HUES6 (cell line): ENCODE results near the gene MSANTD2.

Experiments
- H3K27ac ChIP-seq: 2 replicates; pipeline ENCODE4 v1.7.0; 2013; ENCODE audit warnings: low read depth, mild to moderate bottlenecking, low read length, inconsistent platforms
- H3K27me3 ChIP-seq: 2 replicates; pipeline ENCODE4 v1.6.1; 2013; ENCODE audit warnings: low read length; ENCODE audit not compliant: control insufficient read depth, insufficient read depth
- H3K36me3 ChIP-seq: 2 replicates; pipeline ENCODE4 v1.6.1; 2013; ENCODE audit warnings: low read length; ENCODE audit not compliant: control insufficient read depth, insufficient read depth
- H3K4me1 ChIP-seq: 2 replicates; pipeline ENCODE4 v1.6.1; 2013; ENCODE audit warnings: low read length; ENCODE audit not compliant: control insufficient read depth, insufficient read depth
- H3K4me3 ChIP-seq: 2 replicates; pipeline ENCODE4 v1.5.1; 2013; ENCODE audit warnings: low read depth, low read length
- H3K9ac ChIP-seq: one replicate; pipeline ENCODE4 v1.6.1; 2013; ENCODE audit warnings: mild to moderate bottlenecking, low read length
- H3K9me3 ChIP-seq: 2 replicates; pipeline ENCODE4 v1.6.1; 2013; ENCODE audit warnings: low read depth, low read length; ENCODE audit not compliant: control insufficient read depth, insufficient read depth

The MSANTD2 gene

DNA sequence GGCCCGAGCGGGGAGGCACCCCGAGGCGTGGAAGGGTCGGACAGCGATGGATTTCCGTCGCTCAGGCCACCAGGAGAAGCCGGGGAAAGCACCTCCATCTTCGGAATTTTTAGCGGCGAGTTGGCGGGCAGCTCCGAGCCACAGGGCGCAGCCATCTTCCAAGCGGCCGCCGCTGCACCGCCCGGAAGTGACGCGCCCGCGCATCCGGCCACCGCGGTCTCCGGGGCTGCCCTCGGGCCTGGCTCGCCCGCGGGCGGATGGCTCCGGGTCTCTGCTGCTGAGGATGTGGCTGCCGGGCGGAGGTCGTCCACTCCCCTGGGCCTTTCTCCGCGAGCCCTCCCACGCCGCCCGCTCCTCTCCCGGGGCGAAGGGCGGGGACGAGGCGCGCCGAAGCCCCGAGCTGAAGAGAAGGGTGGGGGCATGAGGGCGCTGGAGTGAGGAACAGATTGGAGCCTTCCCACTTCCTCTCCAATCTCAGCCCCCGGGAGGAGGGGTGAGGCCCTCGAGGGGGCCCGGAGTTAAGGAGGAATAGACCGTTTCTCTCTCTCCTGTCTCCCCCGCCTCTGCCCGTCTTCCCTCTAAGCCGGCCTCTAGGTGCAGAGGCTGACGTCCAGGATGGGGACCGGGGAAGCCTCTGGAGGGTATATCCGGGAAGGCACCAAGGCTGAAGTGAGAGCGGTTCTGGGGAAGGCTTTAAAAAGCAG lies at the start of gene MSANTD2:
Gene MSANTD2 (minus strand): TSS at position 181 of the 704 bp plus-strand sequence. CDS start 26 bp downstream, at position 155.
- peaks cover 14% of the 10 kb centered on the region; the same call in 1 of the 2 replicates for H3K4me1 ChIP-seq
- H3K27me3 ChIP-seq, result no peaks in the 10 kb centered on the region
- peak within 1 kb of the TSS; percentile 96 for H3K9ac ChIP-seq
- peak within 1 kb of the TSS; percentile 96 for H3K27ac ChIP-seq
- no peaks in the 10 kb centered on the region for H3K36me3 ChIP-seq
- H3K9me3 ChIP-seq, result no peaks in the 10 kb centered on the region
- H3K4me3 ChIP-seq, result peak within 1 kb of the TSS; percentile 86

DNA sequence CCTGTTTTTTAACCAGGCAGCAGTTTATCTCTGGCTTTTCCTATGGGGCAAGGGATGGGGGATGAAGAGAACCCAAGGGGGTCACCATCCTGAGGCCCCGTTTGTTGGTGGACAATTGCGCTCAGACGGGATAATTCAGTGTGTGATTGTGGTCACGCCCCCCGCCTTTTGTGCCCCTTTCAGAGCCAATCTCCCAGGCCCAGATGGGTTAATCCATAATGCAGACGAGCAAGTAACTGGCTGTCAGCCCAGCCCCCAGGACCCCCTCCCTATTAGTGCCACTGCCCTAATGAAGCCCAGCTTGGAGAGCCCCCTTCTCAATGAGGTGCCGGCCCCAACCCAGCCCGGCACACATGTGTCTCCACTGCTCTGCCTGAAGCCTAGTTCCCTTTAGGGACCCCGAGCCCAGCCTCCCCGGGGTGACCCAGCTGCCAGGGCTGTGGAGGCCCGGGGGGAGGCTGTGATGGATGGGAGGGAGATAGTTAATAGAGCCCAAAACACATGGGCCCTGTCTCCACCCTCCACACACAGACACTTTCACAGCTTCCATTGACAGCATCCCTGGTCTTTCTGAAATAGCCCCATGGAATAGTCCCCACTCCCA lies 46.0 kb upstream of the MSANTD2 start:
- H3K36me3 ChIP-seq, result no peaks in the 10 kb centered on the region
- H3K27me3 ChIP-seq, result peaks cover 100% of the 10 kb centered on the region

DNA sequence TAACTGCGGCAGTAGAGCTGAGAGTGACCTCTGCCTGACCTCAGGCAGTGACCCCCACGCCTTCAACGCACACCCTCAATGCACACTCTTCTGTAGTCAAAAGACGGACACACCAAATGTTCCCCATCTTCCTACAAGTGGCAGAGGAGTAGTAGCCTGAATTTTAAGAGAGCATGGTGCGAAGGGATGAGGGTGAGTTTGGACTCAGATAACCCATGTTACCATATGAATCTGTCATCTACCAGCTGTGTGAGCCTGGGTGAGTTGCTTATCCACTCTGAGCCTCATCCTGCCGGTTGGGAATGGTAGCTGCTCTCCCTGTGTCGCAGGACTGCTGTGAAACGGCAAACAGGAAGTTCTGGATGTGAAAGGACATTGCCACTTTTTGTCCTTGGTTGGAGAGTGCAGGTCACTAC lies 44.5 kb upstream of the MSANTD2 start:
- Histone ChIP-seq H3K9me3 (no peaks in the 10 kb centered on the region), H3K27ac (no peak overlapping the region), H3K27me3 (peaks cover 100% of the 10 kb centered on the region), H3K36me3 (no peaks in the 10 kb centered on the region), H3K4me1 (peaks cover 6% of the 10 kb centered on the region), H3K9ac (no peak overlapping the region), H3K4me3 (no peak overlapping the region)

More for the DNA sequence above, 46.0 kb upstream of the MSANTD2 start:
- Histone ChIP-seq H3K4me3 (no peak overlapping the region), H3K4me1 (peaks cover 3% of the 10 kb centered on the region), H3K9me3 (no peaks in the 10 kb centered on the region), H3K27ac (no peak overlapping the region), H3K9ac (no peak overlapping the region)

DNA sequence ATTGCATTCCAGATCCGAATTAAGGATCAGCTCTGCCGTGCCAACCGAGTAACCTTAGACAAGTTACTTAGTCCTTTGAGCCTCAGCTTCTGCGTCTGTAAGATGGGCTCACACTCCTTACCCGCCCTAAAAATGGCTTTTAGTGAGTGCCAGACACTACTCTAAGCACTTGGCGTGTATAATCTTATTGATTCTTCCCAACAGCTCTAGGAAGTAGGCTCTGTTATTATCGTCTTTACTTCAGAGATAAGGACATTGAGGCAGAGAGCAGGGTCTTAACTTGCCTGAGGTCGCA lies 43.4 kb upstream of the MSANTD2 start:
- H3K27me3 ChIP-seq, result peaks cover 100% of the 10 kb centered on the region
- peak overlapping the region; percentile 40 for H3K4me3 ChIP-seq
- H3K4me1 ChIP-seq, result peaks cover 6% of the 10 kb centered on the region
- H3K36me3 ChIP-seq, result no peaks in the 10 kb centered on the region
- no peaks in the 10 kb centered on the region for H3K9me3 ChIP-seq
- H3K9ac ChIP-seq, result no peak overlapping the region
- no peak overlapping the region for H3K27ac ChIP-seq

DNA sequence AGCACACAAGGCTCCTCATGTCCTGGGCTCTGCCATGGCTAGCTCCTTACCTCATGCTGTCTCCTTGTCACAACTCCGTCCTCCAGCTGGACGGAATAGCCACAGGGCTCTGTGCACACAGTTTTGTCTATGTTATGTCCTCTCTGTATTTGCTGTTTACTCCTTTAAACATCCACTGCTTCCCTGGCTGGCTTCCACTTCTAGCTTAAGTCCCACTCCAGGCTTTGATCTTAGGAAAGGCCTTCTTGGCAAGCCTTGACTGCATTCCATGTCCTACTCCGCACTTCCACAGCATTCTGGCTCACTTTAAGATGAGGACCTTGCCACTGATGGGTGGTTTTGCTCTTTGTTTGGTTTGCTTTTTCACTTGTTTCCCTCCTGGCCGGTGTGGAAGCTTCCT lies 42.1 kb upstream of the MSANTD2 start:
- H3K36me3 ChIP-seq, result no peaks in the 10 kb centered on the region
- H3K27ac ChIP-seq, result no peak overlapping the region
- H3K4me1 ChIP-seq, result peaks cover 6% of the 10 kb centered on the region
- H3K9me3 ChIP-seq, result no peaks in the 10 kb centered on the region
- peaks cover 100% of the 10 kb centered on the region for H3K27me3 ChIP-seq
- H3K4me3 ChIP-seq, result no peak overlapping the region
- H3K9ac ChIP-seq, result no peak overlapping the region

DNA sequence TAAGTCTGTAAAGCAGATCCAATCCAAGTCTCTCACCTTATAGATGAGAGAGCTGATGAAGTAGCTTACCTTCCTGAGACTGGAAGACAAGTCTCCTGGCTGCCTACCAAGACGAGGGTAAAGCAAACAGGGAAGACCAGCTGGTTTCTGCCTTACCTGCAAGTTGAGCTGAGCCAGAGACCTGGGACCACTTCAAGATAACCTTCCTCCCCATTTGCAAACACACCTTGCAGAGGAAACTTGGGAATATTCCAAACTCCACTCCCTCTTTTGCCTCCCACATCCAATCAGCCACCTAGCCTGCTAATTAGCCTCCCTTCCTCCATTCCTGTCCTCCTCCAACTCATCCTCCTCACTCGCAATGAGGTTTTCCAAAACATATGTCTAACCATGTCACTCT lies 41.6 kb upstream of the MSANTD2 start:
- Histone ChIP-seq H3K9me3 (no peaks in the 10 kb centered on the region), H3K27ac (no peak overlapping the region), H3K27me3 (peaks cover 98% of the 10 kb centered on the region), H3K36me3 (no peaks in the 10 kb centered on the region), H3K4me1 (peaks cover 6% of the 10 kb centered on the region), H3K4me3 (no peak overlapping the region), H3K9ac (no peak overlapping the region)

DNA sequence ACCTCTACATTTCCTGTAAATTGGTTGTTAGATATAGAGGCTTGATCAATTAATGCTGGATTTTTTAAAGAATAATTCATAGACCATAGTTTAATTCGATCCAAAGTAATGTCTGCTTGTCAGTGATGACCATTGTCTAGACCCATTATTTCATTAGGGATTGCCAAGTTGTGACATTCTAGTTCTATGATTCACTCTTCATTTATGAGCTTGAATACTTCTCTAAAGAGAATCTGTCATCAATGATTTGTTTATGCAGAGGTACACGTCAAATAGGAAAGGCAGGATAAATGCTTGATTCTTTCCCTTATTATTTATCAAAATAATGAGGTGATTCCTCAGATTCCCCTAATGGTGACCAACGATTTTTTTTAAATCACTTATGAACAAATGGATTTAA lies 41.0 kb upstream of the MSANTD2 start:
- peaks cover 95% of the 10 kb centered on the region for H3K27me3 ChIP-seq
- H3K4me1 ChIP-seq, result peaks cover 6% of the 10 kb centered on the region
- no peak overlapping the region for H3K4me3 ChIP-seq
- H3K9ac ChIP-seq, result no peak overlapping the region
- H3K9me3 ChIP-seq, result no peaks in the 10 kb centered on the region
- no peaks in the 10 kb centered on the region for H3K36me3 ChIP-seq
- no peak overlapping the region for H3K27ac ChIP-seq

DNA sequence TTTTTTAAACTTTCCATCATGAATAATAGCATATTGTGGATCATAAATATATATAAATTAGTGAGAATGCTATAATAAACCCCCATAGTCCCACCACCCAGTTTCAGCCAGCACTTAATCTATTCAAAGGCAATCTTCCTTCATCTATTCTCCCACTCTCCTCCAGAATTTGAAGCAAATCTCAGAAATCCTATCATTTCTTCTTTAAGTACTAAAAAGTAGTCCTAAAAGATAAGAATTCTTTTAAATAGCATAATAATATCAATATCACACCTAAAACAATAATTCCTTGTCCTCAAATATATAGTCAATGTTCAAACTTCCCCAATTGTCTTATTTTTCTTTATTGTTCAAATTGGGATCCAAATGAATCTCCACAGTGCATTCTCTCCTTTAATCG lies 40.5 kb upstream of the MSANTD2 start:
- H3K4me3 ChIP-seq, result no peak overlapping the region
- H3K9me3 ChIP-seq, result no peaks in the 10 kb centered on the region
- H3K27me3 ChIP-seq, result peaks cover 94% of the 10 kb centered on the region
- no peak overlapping the region for H3K27ac ChIP-seq
- H3K9ac ChIP-seq, result no peak overlapping the region
- peaks cover 6% of the 10 kb centered on the region for H3K4me1 ChIP-seq
- no peaks in the 10 kb centered on the region for H3K36me3 ChIP-seq

DNA sequence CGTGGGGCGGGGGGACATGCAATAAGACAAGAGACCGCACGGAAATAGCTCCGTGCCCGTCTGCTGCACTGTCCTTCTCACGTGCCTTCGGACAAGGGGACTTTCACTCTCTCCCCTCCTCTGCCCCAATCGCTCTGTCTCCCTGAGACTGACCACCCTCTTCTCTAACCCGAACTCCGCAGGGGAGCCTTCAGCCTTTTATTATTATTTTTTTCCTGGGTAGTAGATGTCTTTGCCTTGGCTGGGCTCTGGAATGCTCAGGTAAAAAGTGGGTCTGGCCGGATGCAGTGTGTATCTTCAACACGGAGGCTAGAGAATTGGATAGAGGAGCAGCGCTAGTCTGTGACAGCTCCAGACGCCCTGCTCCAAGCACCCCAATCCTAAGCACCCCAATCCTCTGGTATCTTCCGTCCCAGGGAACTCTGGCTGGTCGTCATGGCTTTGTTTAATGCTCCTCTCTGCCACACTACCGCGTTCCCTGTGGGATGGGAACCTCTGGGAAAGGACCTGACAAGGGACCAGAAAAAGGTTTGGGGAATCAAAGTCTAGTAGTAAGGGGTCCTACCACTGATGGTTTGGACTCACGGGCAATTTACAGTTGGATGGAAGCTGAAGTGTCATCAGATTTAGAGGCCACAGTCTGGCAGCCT lies 39.9 kb upstream of the MSANTD2 start:
- Histone ChIP-seq H3K4me3 (peak overlapping the region; percentile 47), H3K27me3 (peaks cover 91% of the 10 kb centered on the region)

DNA sequence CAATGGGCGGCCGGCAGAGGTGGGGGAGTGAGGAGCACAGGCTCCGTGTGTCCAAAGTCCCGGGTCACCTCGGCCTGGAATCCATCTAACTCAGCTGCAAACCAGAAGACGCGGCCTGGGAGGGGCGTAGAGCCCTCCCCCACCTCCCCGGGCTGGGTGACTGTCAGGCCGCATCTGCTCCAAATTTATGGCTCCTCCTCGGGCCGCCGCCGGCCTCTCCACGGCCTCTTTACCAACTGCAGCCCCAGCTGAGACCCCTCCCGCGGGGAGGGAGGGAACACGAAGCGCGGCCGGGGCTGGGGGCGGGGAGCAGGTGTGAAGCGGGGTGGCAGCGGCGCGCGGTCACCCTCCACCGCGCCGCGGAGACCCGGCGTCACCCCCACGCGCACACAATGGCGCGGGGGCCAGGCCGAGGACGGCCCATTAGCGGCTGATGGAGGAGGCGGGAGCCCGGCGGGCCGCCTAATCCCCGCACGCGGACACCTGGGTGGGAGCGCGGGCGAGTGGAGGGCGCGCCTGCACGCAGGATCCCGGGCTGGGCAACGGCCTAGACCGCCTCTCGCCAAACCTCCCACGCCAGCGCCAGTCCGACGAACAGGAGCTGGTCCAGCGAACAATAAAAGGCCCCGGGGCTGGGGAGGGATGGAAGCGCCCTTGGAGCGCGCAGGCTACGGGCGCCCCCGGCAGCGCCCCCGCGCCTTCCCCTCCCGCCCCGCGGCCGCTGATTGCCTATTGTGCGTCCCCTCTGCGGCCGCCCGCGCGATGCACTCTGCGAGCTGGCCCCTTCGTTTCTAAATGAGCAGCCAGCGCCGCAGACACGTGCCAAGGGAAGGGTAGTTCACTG lies 39.1 kb upstream of the MSANTD2 start:
- Histone ChIP-seq H3K36me3 (no peaks in the 10 kb centered on the region), H3K9ac (no peak overlapping the region), H3K9me3 (no peaks in the 10 kb centered on the region), H3K4me1 (peaks cover 6% of the 10 kb centered on the region), H3K27ac (no peak overlapping the region), H3K27me3 (peaks cover 84% of the 10 kb centered on the region), H3K4me3 (peak overlapping the region; percentile 47)

More for the DNA sequence above, 39.9 kb upstream of the MSANTD2 start:
- H3K9me3 ChIP-seq, result no peaks in the 10 kb centered on the region
- peaks cover 6% of the 10 kb centered on the region for H3K4me1 ChIP-seq
- no peak overlapping the region for H3K27ac ChIP-seq
- H3K36me3 ChIP-seq, result no peaks in the 10 kb centered on the region
- H3K9ac ChIP-seq, result no peak overlapping the region

DNA sequence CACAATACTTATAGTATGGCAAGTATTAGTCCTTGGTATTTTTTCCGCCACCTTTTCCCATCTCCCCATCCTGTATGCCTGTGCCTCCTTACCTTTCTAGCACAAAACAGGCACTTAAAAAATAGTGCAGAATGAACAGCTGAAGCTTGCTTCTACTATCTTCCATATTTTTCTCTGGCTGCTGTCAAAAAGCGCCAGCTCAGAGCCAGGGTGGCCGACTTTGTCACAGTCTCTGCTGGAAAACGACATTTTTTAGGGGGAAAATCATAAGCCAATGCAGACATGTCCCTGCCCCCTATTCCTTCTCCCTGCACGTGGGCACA lies 38.6 kb upstream of the MSANTD2 start:
- peaks cover 78% of the 10 kb centered on the region for H3K27me3 ChIP-seq
- no peaks in the 10 kb centered on the region for H3K9me3 ChIP-seq
- no peak overlapping the region for H3K27ac ChIP-seq
- no peak overlapping the region for H3K9ac ChIP-seq
- no peaks in the 10 kb centered on the region for H3K36me3 ChIP-seq
- peak overlapping the region; percentile 47 for H3K4me3 ChIP-seq
- H3K4me1 ChIP-seq, result peaks cover 6% of the 10 kb centered on the region
